A549 (cell line): ENCODE results near the gene MRPL40.

Source experiments
- CTCF ChIP-seq: fragments of >200 bp; sonication (Bioruptor Twin); formaldehyde crosslinking; IDR thresholded peaks from 3 replicates; pipeline ENCODE4 v1.5.1; 2016
- ELK1 ChIP-seq: fragments of 150-350 bp; IDR thresholded peaks from 2 replicates; pipeline ENCODE4 v1.6.1; 2014; ENCODE audit warnings: low read depth, mild to moderate bottlenecking, low read length
- FOSB ChIP-seq: fragments of 250-450 bp; sonication (Bioruptor Pico); IDR thresholded peaks from 2 replicates; pipeline ENCODE4 v1.5.0; 2020; ENCODE audit warnings: mild to moderate bottlenecking, moderate library complexity
- HDAC2 ChIP-seq: fragments of 200-600 bp; sonication (generic); IDR thresholded peaks from 2 replicates; pipeline ENCODE4 v1.6.1; 2016
- HMGXB4 ChIP-seq: fragments of 250-450 bp; sonication (Bioruptor Pico); IDR thresholded peaks from 2 replicates; pipeline ENCODE4 v1.5.0; 2021; ENCODE audit warnings: mild to moderate bottlenecking, moderate library complexity, borderline replicate concordance
- MAZ ChIP-seq: fragments of 150-350 bp; IDR thresholded peaks from 2 replicates; pipeline ENCODE4 v1.6.1; 2014; ENCODE audit warnings: antibody characterized with exemption, low read depth, low read length, borderline replicate concordance
- MYC ChIP-seq: IDR thresholded peaks from 2 replicates; pipeline ENCODE4 v1.6.1; 2012; ENCODE audit warnings: mild to moderate bottlenecking, inconsistent platforms, low read length, improper control_type of control experiment, borderline replicate concordance
- POLR2A ChIP-seq: IDR thresholded peaks from 2 replicates; pipeline ENCODE4 v1.6.1; 2012; ENCODE audit warnings: mild to moderate bottlenecking, low read length
- RNF2 ChIP-seq: fragments of 200-600 bp; sonication (generic); IDR thresholded peaks from 2 replicates; pipeline ENCODE4 v1.6.1; 2016; ENCODE audit warnings: low read depth, mild to moderate bottlenecking, antibody characterized with exemption, moderate library complexity, borderline replicate concordance

- TF ChIP-seq CTCF (no peak), HMGXB4 (CRISPR knock-in tag) (no peak), ELK1 (no peak), MYC (no peak), MAZ (no peak), POLR2A (no peak), HDAC2 (no peak), RNF2 (no peak), FOSB (CRISPR knock-in tag) (no peak)
Observed at GRCh38 chr22:19455033-19455432, 22.7 kb downstream of the MRPL40 start.
